Measurements from ENCODE around the gene PATL1. TPM values are rescaled to one million over a fixed set of nuclear protein-coding genes. Genes with fewer than 3 reads are reported as not detected.
"Not testable (repeated sequence)": the region's sequence is repeated elsewhere in the genome, so short reads cannot be mapped to it uniquely, and the experiment has no call there.

Gene PATL1
- 10 to 100 TPM; 59.8 to 88.7 TPM for total RNA-seq

GRCh38 chr11:59668950-59669610, at the start of gene PATL1:
Gene PATL1, minus strand, starts transcription at chr11:59669037. Its CDS starts 142 bp downstream, at chr11:59668895.
- no peaks in the 10 kb centered on the region for H3K27me3 Mint-ChIP-seq
- peaks cover 29% of the 10 kb centered on the region for H3K36me3 Mint-ChIP-seq (ENCODE audit: low read depth)
- ChIA-PET CTCF (interaction anchor here (0.7 to 1.6 kb wide), 14 partner anchors 9 to 561 kb away, joined by 3 to 8 read pairs (median 3); no protein-coding TSS in a partner anchor), POLR2A (interaction anchor here (0.5 to 1.6 kb wide), 7 partner anchors 14 to 823 kb away, joined by 3 to 18 read pairs (median 4); partner anchors contain the start of gene OSBP)
- H3K9me3 Mint-ChIP-seq (ENCODE audit: low read depth): no peaks in the 10 kb centered on the region
- peak; percentile 99 for DNase-seq
- peak; percentile 93 for ATAC-seq
- peak within 1 kb of the TSS; percentile 81 for H3K4me3 Mint-ChIP-seq
- peak within 1 kb of the TSS; percentile 92 for H3K27ac Mint-ChIP-seq
- H3K4me1 Mint-ChIP-seq: peaks cover 37% of the 10 kb centered on the region
- intact Hi-C loops (cut with DNase I, micrococcal nuclease): loop anchor here (1.0 to 5.0 kb wide), 14 partner anchors 53 to 1758 kb away; partner anchors contain the start of genes MRPL16 (in 2 of the 2), CPSF7 (in 1 of the 2), FAM111A (in 1 of the 2) and STX3 (in 1 of the 2)

- H3K27ac Mint-ChIP-seq: no peak overlapping the region
- CTCF ChIA-PET: no interaction called here
Measured at GRCh38 chr11:59716051-59716450, 47.2 kb upstream of the PATL1 start.

GRCh38 chr11:59713745-59714144, 44.9 kb upstream of the PATL1 start, which contains the start of gene OR10V1:
Gene OR10V1, minus strand, starts transcription at chr11:59713845. Its CDS starts 0 bp downstream, at chr11:59713845.
- Mint-ChIP-seq H3K36me3 (ENCODE audit: low read depth) (no peaks in the 10 kb centered on the region), H3K4me3 (no peak within 1 kb of the TSS), H3K27ac (no peak within 1 kb of the TSS), H3K4me1 (no peaks in the 10 kb centered on the region), H3K9me3 (ENCODE audit: low read depth) (no peaks in the 10 kb centered on the region), H3K27me3 (peaks cover 20% of the 10 kb centered on the region)
- ATAC-seq (no peak), DNase-seq (no peak)
- ChIA-PET POLR2A (no interaction called here), CTCF (no interaction called here)
- intact Hi-C loops (cut with DNase I, micrococcal nuclease): no loop called here

More at GRCh38 chr11:59716051-59716450, 47.2 kb upstream of the PATL1 start:
- no peaks in the 10 kb centered on the region for H3K36me3 Mint-ChIP-seq (ENCODE audit: low read depth)
- no peaks in the 10 kb centered on the region for H3K9me3 Mint-ChIP-seq (ENCODE audit: low read depth)
- peaks cover 24% of the 10 kb centered on the region for H3K27me3 Mint-ChIP-seq
- intact Hi-C loops (cut with DNase I, micrococcal nuclease): no loop called here
- no peak for ATAC-seq
- no peak overlapping the region for H3K4me3 Mint-ChIP-seq
- no peaks in the 10 kb centered on the region for H3K4me1 Mint-ChIP-seq
- POLR2A ChIA-PET: no interaction called here
- no peak for DNase-seq

GRCh38 chr11:59710136-59710847, 41.5 kb upstream of the PATL1 start:
- H3K9me3 Mint-ChIP-seq (ENCODE audit: low read depth): no peaks in the 10 kb centered on the region
- no peaks in the 10 kb centered on the region for H3K36me3 Mint-ChIP-seq (ENCODE audit: low read depth)
- no peak for DNase-seq
- H3K27me3 Mint-ChIP-seq: peaks cover 13% of the 10 kb centered on the region
- H3K27ac Mint-ChIP-seq: no peak overlapping the region
- H3K4me3 Mint-ChIP-seq: no peak overlapping the region
- POLR2A ChIA-PET: no interaction called here
- CTCF ChIA-PET: interaction anchor here (0.6 kb wide), 1 partner anchor 63 kb away, joined by 3 read pairs; no protein-coding TSS in a partner anchor
- ATAC-seq: no peak
- intact Hi-C loops (cut with DNase I, micrococcal nuclease): no loop called here
- no peaks in the 10 kb centered on the region for H3K4me1 Mint-ChIP-seq

- Mint-ChIP-seq H3K27me3 (peaks cover 14% of the 10 kb centered on the region), H3K36me3 (ENCODE audit: low read depth) (no peaks in the 10 kb centered on the region), H3K4me3 (no peak overlapping the region), H3K4me1 (no peaks in the 10 kb centered on the region), H3K9me3 (ENCODE audit: low read depth) (no peaks in the 10 kb centered on the region), H3K27ac (no peak overlapping the region)
- POLR2A ChIA-PET: no interaction called here
- no peak for ATAC-seq
- CTCF ChIA-PET: no interaction called here
- DNase-seq: no peak
- intact Hi-C loops (cut with DNase I, micrococcal nuclease): no loop called here
Measured at GRCh38 chr11:59708537-59708936, 39.7 kb upstream of the PATL1 start.

- intact Hi-C loops (cut with DNase I, micrococcal nuclease): no loop called here
- H3K4me1 Mint-ChIP-seq: no peaks in the 10 kb centered on the region
- DNase-seq: no peak
- H3K9me3 Mint-ChIP-seq (ENCODE audit: low read depth): no peaks in the 10 kb centered on the region
- H3K27ac Mint-ChIP-seq: no peak overlapping the region
- H3K36me3 Mint-ChIP-seq (ENCODE audit: low read depth): no peaks in the 10 kb centered on the region
- ATAC-seq: no peak
- ChIA-PET CTCF (no interaction called here), POLR2A (no interaction called here)
- H3K27me3 Mint-ChIP-seq: peaks cover 10% of the 10 kb centered on the region
- H3K4me3 Mint-ChIP-seq: no peak overlapping the region
Measured at GRCh38 chr11:59707371-59707770, 38.5 kb upstream of the PATL1 start.

- intact Hi-C loops (cut with DNase I, micrococcal nuclease): no loop called here
- Mint-ChIP-seq H3K36me3 (ENCODE audit: low read depth) (no peaks in the 10 kb centered on the region), H3K4me1 (no peaks in the 10 kb centered on the region), H3K27ac (no peak overlapping the region), H3K27me3 (peaks cover 12% of the 10 kb centered on the region), H3K9me3 (ENCODE audit: low read depth) (no peaks in the 10 kb centered on the region), H3K4me3 (no peak overlapping the region)
- ATAC-seq (no peak), DNase-seq (no peak)
- CTCF ChIA-PET: no interaction called here
- POLR2A ChIA-PET: no interaction called here
Measured at GRCh38 chr11:59706518-59707285, 37.9 kb upstream of the PATL1 start.

GRCh38 chr11:59705294-59705693, 36.5 kb upstream of the PATL1 start:
- Mint-ChIP-seq H3K4me3 (no peak overlapping the region), H3K27me3 (peaks cover 12% of the 10 kb centered on the region), H3K9me3 (ENCODE audit: low read depth) (no peaks in the 10 kb centered on the region), H3K27ac (no peak overlapping the region), H3K4me1 (no peaks in the 10 kb centered on the region), H3K36me3 (ENCODE audit: low read depth) (no peaks in the 10 kb centered on the region)
- intact Hi-C loops (cut with DNase I, micrococcal nuclease): no loop called here
- ATAC-seq: no peak
- ChIA-PET CTCF (no interaction called here), POLR2A (no interaction called here)
- no peak for DNase-seq

GRCh38 chr11:59703515-59703914, 34.7 kb upstream of the PATL1 start:
- CTCF ChIA-PET; H3K27ac Mint-ChIP-seq; intact Hi-C loops (cut with DNase I, micrococcal nuclease); H3K36me3 Mint-ChIP-seq (ENCODE audit: low read depth); H3K4me3 Mint-ChIP-seq; POLR2A ChIA-PET; H3K9me3 Mint-ChIP-seq (ENCODE audit: low read depth); H3K4me1 Mint-ChIP-seq; DNase-seq; ATAC-seq: not testable (repeated sequence)
- H3K27me3 Mint-ChIP-seq: peaks cover 12% of the 10 kb centered on the region

GRCh38 chr11:59700157-59700556, 31.3 kb upstream of the PATL1 start:
- H3K9me3 Mint-ChIP-seq (ENCODE audit: low read depth); DNase-seq; intact Hi-C loops (cut with DNase I, micrococcal nuclease); H3K4me1 Mint-ChIP-seq; CTCF ChIA-PET; H3K27ac Mint-ChIP-seq; ATAC-seq; H3K4me3 Mint-ChIP-seq; POLR2A ChIA-PET; H3K36me3 Mint-ChIP-seq (ENCODE audit: low read depth): not testable (repeated sequence)
- H3K27me3 Mint-ChIP-seq: peaks cover 15% of the 10 kb centered on the region

- Mint-ChIP-seq H3K36me3 (ENCODE audit: low read depth) (no peaks in the 10 kb centered on the region), H3K27ac (no peak overlapping the region), H3K4me1 (no peaks in the 10 kb centered on the region), H3K4me3 (no peak overlapping the region), H3K27me3 (peaks cover 11% of the 10 kb centered on the region), H3K9me3 (ENCODE audit: low read depth) (peaks cover 4% of the 10 kb centered on the region)
- intact Hi-C loops (cut with DNase I, micrococcal nuclease): no loop called here
- CTCF ChIA-PET: no interaction called here
- no peak for ATAC-seq
- POLR2A ChIA-PET: no interaction called here
- no peak for DNase-seq
Measured at GRCh38 chr11:59698506-59698905, 29.7 kb upstream of the PATL1 start.

Measured in activated CD4-positive, alpha-beta T cell treated with anti-CD3 and anti-CD28 coated beads for 36 hours (primary cell).